Measurements from ENCODE around the gene MYF6. TPM values are rescaled to one million over a fixed set of nuclear protein-coding genes. Genes with fewer than 3 reads are reported as not detected.

The MYF6 gene
- total RNA-seq, 3 donors from 2014 or later, result not detected

- TF ChIP-seq POLR2A (IDR thresholded peaks at IDR 0.05) (no peak), POLR2AphosphoS5 (IDR thresholded peaks at IDR 0.05) (no peak), CTCF (IDR thresholded peaks at IDR 0.05) (no peak)
- intact Hi-C loops (cut with DNase I; ENCODE audit: low total_unique reads), result no loop called here
- H3K4me1 ChIP-seq, result no peaks in the 10 kb centered on the region
- no peaks in the 10 kb centered on the region for H3K36me3 ChIP-seq
- no peak overlapping the region for H3K27ac ChIP-seq
- peaks cover 0 to 16% of the 10 kb centered on the region in 2 donors for H3K27me3 ChIP-seq
- no peaks in the 10 kb centered on the region for H3K9me3 ChIP-seq
- H3K4me3 ChIP-seq, result no peak overlapping the region
- DNase-seq (ENCODE audit: low spot score in 2 of 2), result no peak
Observed at GRCh38 chr12:80704420-80704819, 3.0 kb upstream of the MYF6 start.

GRCh38 chr12:80707830-80708258 lies 410 bp downstream of the MYF6 start:
- Histone ChIP-seq H3K27ac (no peak overlapping the region), H3K27me3 (peaks cover 0 to 19% of the 10 kb centered on the region in 2 donors), H3K4me3 (no peak overlapping the region), H3K36me3 (no peaks in the 10 kb centered on the region), H3K9me3 (no peaks in the 10 kb centered on the region), H3K4me1 (no peaks in the 10 kb centered on the region)
- TF ChIP-seq POLR2AphosphoS5 (IDR thresholded peaks at IDR 0.05) (no peak), CTCF (IDR thresholded peaks at IDR 0.05) (no peak), POLR2A (IDR thresholded peaks at IDR 0.05) (no peak)
- intact Hi-C loops (cut with DNase I; ENCODE audit: low total_unique reads), result no loop called here
- DNase-seq (ENCODE audit: low spot score in 2 of 2), result no peak

GRCh38 chr12:80708259-80708974 lies 983 bp downstream of the MYF6 start:
- TF ChIP-seq CTCF (IDR thresholded peaks at IDR 0.05) (no peak), POLR2AphosphoS5 (IDR thresholded peaks at IDR 0.05) (no peak), POLR2A (IDR thresholded peaks at IDR 0.05) (no peak)
- H3K4me3 ChIP-seq, result peak overlapping the region in 1 of 3 donors; percentile 46

GRCh38 chr12:80708975-80709328 lies 1.5 kb downstream of the MYF6 start:
- no peak for DNase-seq (ENCODE audit: low spot score in 2 of 2)
- no peak for TF ChIP-seq POLR2A (IDR thresholded peaks at IDR 0.05)
- TF ChIP-seq CTCF (IDR thresholded peaks at IDR 0.05), result no peak
- no peak for TF ChIP-seq POLR2AphosphoS5 (IDR thresholded peaks at IDR 0.05)
- H3K9me3 ChIP-seq, result no peaks in the 10 kb centered on the region
- H3K27ac ChIP-seq, result no peak overlapping the region
- H3K4me3 ChIP-seq, result peak overlapping the region in 1 of 3 donors; percentile 46
- no peaks in the 10 kb centered on the region for H3K4me1 ChIP-seq
- intact Hi-C loops (cut with DNase I; ENCODE audit: low total_unique reads), result no loop called here
- peaks cover 0 to 19% of the 10 kb centered on the region in 2 donors for H3K27me3 ChIP-seq
- H3K36me3 ChIP-seq, result no peaks in the 10 kb centered on the region

More at GRCh38 chr12:80708259-80708974, 983 bp downstream of the MYF6 start:
- no peak for DNase-seq (ENCODE audit: low spot score in 2 of 2)
- Histone ChIP-seq H3K27ac (no peak overlapping the region), H3K27me3 (peaks cover 0 to 19% of the 10 kb centered on the region in 2 donors), H3K36me3 (no peaks in the 10 kb centered on the region), H3K9me3 (no peaks in the 10 kb centered on the region), H3K4me1 (no peaks in the 10 kb centered on the region)
- intact Hi-C loops (cut with DNase I; ENCODE audit: low total_unique reads), result no loop called here

GRCh38 chr12:80709811-80710726 lies 2.6 kb downstream of the MYF6 start:
- no peaks in the 10 kb centered on the region for H3K36me3 ChIP-seq
- H3K27ac ChIP-seq, result no peak overlapping the region
- H3K9me3 ChIP-seq, result no peaks in the 10 kb centered on the region
- peaks cover 0 to 28% of the 10 kb centered on the region in 2 donors for H3K27me3 ChIP-seq
- no peak overlapping the region for H3K4me3 ChIP-seq
- no peak for DNase-seq (ENCODE audit: low spot score in 2 of 2)
- H3K4me1 ChIP-seq, result no peaks in the 10 kb centered on the region
- intact Hi-C loops (cut with DNase I; ENCODE audit: low total_unique reads), result no loop called here
- TF ChIP-seq CTCF (IDR thresholded peaks at IDR 0.05) (no peak), POLR2A (IDR thresholded peaks at IDR 0.05) (no peak), POLR2AphosphoS5 (IDR thresholded peaks at IDR 0.05) (no peak)

Data from breast epithelium (tissue), 4 donors.